GM19240 (cell line): ENCODE results near the gene PRDM10.
A peak's percentile ranks its signal among the peaks of the same experiment; 100 is the strongest.
"Not testable (repeated sequence)": the region's sequence is repeated elsewhere in the genome, so short reads cannot be mapped to it uniquely, and the experiment has no call there.

Source experiments
- DNase-seq: peaks from one replicate; pipeline ENCODE4 v3.0.0; 2011; ENCODE audit warnings: low spot score; ENCODE audit not compliant: insufficient read length

Gene PRDM10

GRCh38 chr11:129895126-129896041, 107.3 kb downstream of the PRDM10 start, which contains the start of gene NFRKB:
Gene NFRKB (minus strand): TSS chr11:129895578. CDS start chr11:129892849, 2,729 bp downstream.
- peak; percentile 83 for DNase-seq

GRCh38 chr11:129894278-129895125, 108.1 kb downstream of the PRDM10 start:
- DNase-seq = peak; percentile 8

GRCh38 chr11:129888451-129888850, 114.2 kb downstream of the PRDM10 start:
- DNase-seq = no peak

GRCh38 chr11:129885381-129885780, 117.3 kb downstream of the PRDM10 start:
- no peak for DNase-seq

- DNase-seq = no peak
These were observed 118.1 kb downstream of the PRDM10 start for GRCh38 chr11:129884581-129884980.

- DNase-seq = peak; percentile 29
These were observed 121.0 kb downstream of the PRDM10 start for GRCh38 chr11:129881570-129882170.

GRCh38 chr11:129880311-129880710, 122.3 kb downstream of the PRDM10 start:
- DNase-seq = no peak

GRCh38 chr11:129871914-129872313, 130.7 kb downstream of the PRDM10 start:
- DNase-seq = no peak

GRCh38 chr11:129868626-129869025, 134.0 kb downstream of the PRDM10 start:
- not testable (repeated sequence) for DNase-seq

- no peak for DNase-seq
These were observed 136.3 kb downstream of the PRDM10 start for GRCh38 chr11:129866311-129866710.

GRCh38 chr11:129865701-129866100, 136.9 kb downstream of the PRDM10 start:
- no peak for DNase-seq

- DNase-seq = no peak
These were observed 137.8 kb downstream of the PRDM10 start for GRCh38 chr11:129864811-129865210.

- no peak for DNase-seq
These were observed 140.7 kb downstream of the PRDM10 start for GRCh38 chr11:129861702-129862522.

- no peak for DNase-seq
These were observed 146.6 kb downstream of the PRDM10 start for GRCh38 chr11:129856036-129856435.

- DNase-seq = no peak
These were observed 147.5 kb downstream of the PRDM10 start for GRCh38 chr11:129855086-129855485.

- no peak for DNase-seq
These were observed 148.3 kb downstream of the PRDM10 start for GRCh38 chr11:129854232-129854805.

- DNase-seq = no peak
These were observed 149.0 kb downstream of the PRDM10 start for GRCh38 chr11:129853518-129854231.

GRCh38 chr11:129852125-129852740, 150.4 kb downstream of the PRDM10 start:
- DNase-seq = no peak
